Natural killer cell treated with Interleukin-12 subunit alpha and Interleukin-12 subunit beta and Interleukin-15 and Interleukin-18, amount 100 ng/mL, for 72 hours (primary cell): ENCODE measurements around the gene MYRF. TPM values are rescaled to one million over a fixed set of nuclear protein-coding genes. Genes with fewer than 3 reads are reported as not detected.

ENCODE experiments used
- ATAC-seq, 2 donors: fragments of 150-1000 bp; cut with Tn5 transposase in 1 of 2; sonication (Bioruptor Pico), chemical (Tn5 transposase) in 1 of 2; 2 replicates each; pipeline ENCODE4 v1.10.0; 2021
- DNase-seq: peaks from one replicate; pipeline ENCODE4 v3.0.0; 2022; ENCODE audit warnings: low spot score
- H3K27ac Mint-ChIP-seq, 2 donors: 1 replicate in 1 of 2; 2 replicates in 1 of 2; pipeline ENCODE4 v1.8.0; 2022; ENCODE audit warnings: mixed read lengths in 2 of 2, mild to moderate bottlenecking in 1 of 2, moderate library complexity in 1 of 2
- H3K27me3 Mint-ChIP-seq, 2 donors: 1 replicate in 1 of 2; 2 replicates in 1 of 2; pipeline ENCODE4 v1.8.0; 2022; ENCODE audit warnings: mixed read lengths in 2 of 2
- H3K36me3 Mint-ChIP-seq: one replicate; pipeline ENCODE4 v1.8.0; 2022; ENCODE audit warnings: mixed read lengths
- H3K4me1 Mint-ChIP-seq, 2 donors: 1 replicate in 1 of 2; 2 replicates in 1 of 2; pipeline ENCODE4 v1.8.0; 2022; ENCODE audit warnings: low read depth in 2 of 2, mixed read lengths in 2 of 2, mild to moderate bottlenecking in 1 of 2
- H3K4me3 Mint-ChIP-seq: one replicate; pipeline ENCODE4 v1.8.0; 2022; ENCODE audit warnings: mixed read lengths
- H3K9me3 Mint-ChIP-seq: 2 replicates; pipeline ENCODE4 v1.8.0; 2022; ENCODE audit warnings: mixed read lengths
- total RNA-seq, 2 donors: library from RNA; stranded (reverse); gene quantifications; one replicate each; pipeline ENCODE4 v1.2.3, GENCODE V29; 2022

MYRF gene
- total RNA-seq, 2 donors from 2014 or later, result 3.7 to 5.5 TPM

DNA sequence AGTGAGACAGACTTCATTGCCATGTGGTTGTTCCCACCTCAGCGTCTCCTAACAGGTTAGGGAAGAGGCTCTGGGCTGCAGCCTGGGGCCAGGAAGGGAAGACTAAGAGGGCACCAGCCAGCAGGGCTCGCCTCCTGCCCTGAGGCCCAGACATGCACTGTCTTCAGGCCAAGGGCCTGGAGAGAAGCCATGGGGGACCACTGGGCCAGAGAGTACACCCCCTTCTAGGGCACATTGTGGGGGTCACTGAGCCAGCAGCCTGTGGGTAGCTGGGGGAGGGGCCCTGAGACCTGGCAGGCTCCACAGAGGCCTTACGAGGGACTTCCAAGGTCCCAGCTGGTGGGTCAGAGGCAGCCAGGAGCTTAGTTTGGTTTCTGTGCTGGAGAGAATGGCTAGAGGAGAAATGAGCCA is 25.0 kb upstream of the MYRF start:
- ATAC-seq (no peak), DNase-seq (no peak)
- no peak overlapping the region for H3K27ac Mint-ChIP-seq
- H3K36me3 Mint-ChIP-seq, result no peaks in the 10 kb centered on the region
- no peaks in the 10 kb centered on the region for H3K9me3 Mint-ChIP-seq
- no peaks in the 10 kb centered on the region for H3K27me3 Mint-ChIP-seq
- H3K4me3 Mint-ChIP-seq, result no peak overlapping the region
- peaks cover 0 to 3% of the 10 kb centered on the region in 2 donors for H3K4me1 Mint-ChIP-seq

DNA sequence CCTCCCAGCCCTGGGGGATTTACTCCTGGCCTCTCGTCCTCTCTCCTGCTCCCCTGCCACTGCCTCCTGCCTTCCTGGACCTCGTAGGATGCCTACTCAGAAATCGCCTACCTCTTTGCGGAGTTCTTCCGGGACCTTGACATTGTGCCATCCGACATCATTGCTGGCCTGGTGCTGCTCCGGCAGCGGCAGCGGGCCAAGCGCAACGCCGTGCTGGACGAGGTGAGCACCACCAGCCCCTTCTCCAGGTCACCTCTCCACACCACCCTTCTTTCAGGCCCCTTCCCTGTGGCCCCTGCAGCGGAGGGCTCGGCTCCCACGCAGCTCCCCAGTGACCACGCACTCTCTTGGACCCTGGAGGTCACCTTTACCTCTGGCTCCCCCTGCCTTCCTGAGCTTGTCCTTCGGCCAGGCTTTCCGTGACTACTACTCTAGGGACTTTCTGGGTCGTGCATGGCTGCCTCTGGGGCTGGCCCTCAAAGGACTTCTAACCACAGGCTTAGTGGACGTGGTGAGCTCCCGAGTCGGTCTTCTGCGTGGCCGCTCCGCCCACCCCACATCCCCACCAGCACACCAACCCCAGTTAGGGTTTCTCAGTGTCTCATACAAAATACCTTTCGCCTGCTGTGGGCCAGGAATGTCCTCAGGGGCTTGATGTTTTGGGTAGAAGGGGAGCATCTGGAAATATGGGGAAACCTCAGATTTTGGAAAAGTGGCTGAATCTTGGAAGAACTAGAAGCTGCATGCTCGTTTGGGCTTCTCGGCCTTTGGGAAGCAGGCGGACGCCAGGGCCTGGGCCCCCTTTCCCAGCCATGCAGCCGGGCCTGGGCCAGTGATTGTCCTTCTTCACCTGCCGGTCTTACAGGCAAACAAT is 24.1 kb upstream of the MYRF start:
- ATAC-seq, result no peak
- DNase-seq, result no peak
- no peaks in the 10 kb centered on the region for H3K9me3 Mint-ChIP-seq
- H3K36me3 Mint-ChIP-seq, result no peaks in the 10 kb centered on the region
- H3K4me3 Mint-ChIP-seq, result no peak overlapping the region
- H3K27me3 Mint-ChIP-seq, result peaks cover 0 to 1% of the 10 kb centered on the region in 2 donors
- H3K27ac Mint-ChIP-seq, result no peak overlapping the region
- peaks cover 3 to 5% of the 10 kb centered on the region in 2 donors for H3K4me1 Mint-ChIP-seq

DNA sequence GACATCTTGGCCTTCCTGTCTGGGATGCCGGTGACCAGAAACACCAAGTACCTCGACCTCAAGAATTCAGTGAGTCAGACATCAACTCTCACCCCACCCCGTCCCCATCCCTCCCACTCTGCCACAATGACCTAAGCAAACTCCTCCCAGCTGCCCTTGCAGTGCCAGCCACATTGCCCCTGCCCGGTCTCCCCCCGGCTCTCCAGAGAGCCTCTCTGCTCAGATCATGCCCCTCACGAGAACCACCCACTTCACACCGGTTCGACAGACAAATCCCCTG is 23.6 kb upstream of the MYRF start:
- Mint-ChIP-seq H3K4me1 (peaks cover 7 to 8% of the 10 kb centered on the region in 2 donors), H3K27ac (no peak overlapping the region), H3K27me3 (peaks cover 0 to 4% of the 10 kb centered on the region in 2 donors), H3K4me3 (no peak overlapping the region), H3K36me3 (no peaks in the 10 kb centered on the region), H3K9me3 (no peaks in the 10 kb centered on the region)
- no peak for DNase-seq
- ATAC-seq, result no peak

DNA sequence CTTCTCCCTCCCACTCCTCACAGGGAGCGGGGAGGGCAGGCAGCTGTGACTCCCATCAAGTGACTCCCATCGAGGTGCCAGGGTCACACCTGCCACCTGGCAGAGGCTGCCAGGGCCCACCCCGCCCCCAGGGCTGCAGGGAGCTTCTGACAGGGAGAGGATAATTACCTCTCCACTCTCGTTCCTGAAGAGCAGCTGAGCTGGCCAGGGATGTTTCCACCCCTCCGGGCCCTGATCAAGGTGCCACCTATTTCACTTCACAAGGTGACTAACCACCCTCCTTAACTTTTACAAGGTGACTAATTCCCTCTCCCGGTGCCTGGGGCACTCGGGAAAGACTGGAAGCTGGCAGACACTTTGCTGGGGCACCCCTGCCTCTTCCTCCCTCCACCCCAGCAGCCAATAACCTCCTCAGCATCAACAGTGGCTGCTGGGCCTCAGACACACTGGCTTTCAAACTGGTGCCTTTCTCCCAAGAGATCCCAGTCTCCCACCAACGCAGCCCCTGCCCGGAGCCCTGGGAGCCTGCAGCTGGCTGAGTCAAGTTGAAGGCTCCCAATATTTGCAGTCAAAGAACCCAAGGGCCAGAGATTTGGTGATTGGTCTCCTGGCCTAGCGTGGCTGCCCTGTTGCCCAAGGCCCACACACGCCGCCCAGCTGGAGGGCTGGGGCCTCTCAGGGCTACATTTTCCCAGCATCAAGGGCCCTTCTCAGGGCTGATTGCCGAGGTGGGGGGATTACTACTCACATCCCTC is 22.0 kb upstream of the MYRF start:
- no peak overlapping the region for H3K4me3 Mint-ChIP-seq
- ATAC-seq, result no peak
- H3K4me1 Mint-ChIP-seq, result peaks cover 7 to 8% of the 10 kb centered on the region in 2 donors
- H3K27ac Mint-ChIP-seq, result no peak overlapping the region
- no peak for DNase-seq
- no peaks in the 10 kb centered on the region for H3K36me3 Mint-ChIP-seq
- no peaks in the 10 kb centered on the region for H3K9me3 Mint-ChIP-seq
- peaks cover 0 to 4% of the 10 kb centered on the region in 2 donors for H3K27me3 Mint-ChIP-seq

DNA sequence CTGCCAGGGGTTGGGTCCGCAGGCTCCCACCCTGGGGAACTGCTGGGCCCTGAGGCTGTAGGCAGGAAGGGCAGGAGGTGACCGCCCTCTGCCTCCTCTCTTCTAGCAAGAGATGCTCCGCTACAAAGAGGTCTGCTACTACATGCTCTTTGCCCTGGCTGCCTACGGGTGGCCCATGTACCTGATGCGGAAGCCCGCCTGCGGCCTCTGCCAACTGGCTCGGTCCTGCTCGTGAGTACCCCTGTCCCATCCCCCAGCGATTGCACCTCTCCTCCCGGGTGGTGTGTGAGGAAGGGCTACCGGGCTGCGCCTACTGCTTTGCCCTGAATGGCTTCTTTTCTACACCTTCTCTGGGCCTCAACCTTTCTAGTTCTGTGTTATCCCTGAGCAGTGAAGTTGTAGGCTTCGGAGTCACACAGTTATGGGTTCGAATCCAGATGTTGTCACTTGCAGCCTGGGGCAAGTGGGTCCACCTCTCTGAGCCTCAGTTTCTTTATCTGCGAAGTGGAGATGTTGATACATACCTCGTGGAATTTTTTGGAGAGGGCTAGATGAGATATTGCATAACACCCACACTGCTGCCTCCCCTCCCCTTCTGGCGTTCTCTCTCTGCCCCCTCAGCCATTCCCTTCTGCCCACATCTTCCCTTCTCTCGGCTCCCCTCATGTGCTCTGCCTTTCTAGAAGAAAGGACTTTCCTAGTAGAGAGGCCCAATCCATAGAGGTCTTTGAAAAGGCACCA is 21.1 kb upstream of the MYRF start:
- no peak overlapping the region for H3K4me3 Mint-ChIP-seq
- peaks cover 7 to 8% of the 10 kb centered on the region in 2 donors for H3K4me1 Mint-ChIP-seq
- no peaks in the 10 kb centered on the region for H3K9me3 Mint-ChIP-seq
- H3K36me3 Mint-ChIP-seq, result no peaks in the 10 kb centered on the region
- ATAC-seq (no peak), DNase-seq (no peak)
- H3K27me3 Mint-ChIP-seq, result peaks cover 0 to 4% of the 10 kb centered on the region in 2 donors
- H3K27ac Mint-ChIP-seq, result no peak overlapping the region

DNA sequence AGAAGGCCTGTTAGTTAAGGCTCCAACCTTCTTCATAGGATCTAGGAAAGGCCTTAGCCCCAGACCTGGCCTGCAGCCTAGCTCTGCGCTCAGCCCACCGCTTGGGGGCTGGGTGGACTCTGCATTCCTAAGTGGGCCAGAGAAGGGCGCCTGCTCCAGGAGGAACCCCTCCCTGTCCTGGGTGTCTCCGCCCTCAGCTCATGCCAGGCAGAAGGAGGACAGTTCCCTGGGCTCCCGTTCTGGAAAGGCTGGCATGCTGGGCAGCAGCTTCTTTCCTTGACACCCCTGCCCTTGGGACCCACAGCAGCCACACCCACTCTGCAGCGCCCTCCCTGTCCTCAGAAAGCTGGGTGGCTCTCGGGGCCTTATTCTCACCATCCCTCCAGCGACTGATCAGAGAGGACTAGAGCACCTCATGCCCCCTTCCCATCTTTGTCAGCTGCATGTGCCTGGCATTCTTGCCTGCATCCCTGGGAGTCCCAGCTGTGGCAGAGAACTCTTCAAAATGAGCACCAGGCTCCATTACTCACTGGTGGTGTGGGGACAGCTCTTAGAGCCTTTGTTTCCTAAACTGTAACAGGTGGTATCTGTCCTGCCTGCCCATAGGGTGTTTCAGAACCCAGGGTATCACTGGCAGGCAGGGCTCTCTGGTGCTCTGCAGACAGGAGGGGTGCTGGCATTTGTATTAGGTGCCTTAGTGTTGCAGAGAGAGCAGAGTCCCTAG is 20.3 kb upstream of the MYRF start:
- H3K4me3 Mint-ChIP-seq, result no peak overlapping the region
- peaks cover 7 to 8% of the 10 kb centered on the region in 2 donors for H3K4me1 Mint-ChIP-seq
- ATAC-seq (no peak), DNase-seq (no peak)
- H3K9me3 Mint-ChIP-seq, result no peaks in the 10 kb centered on the region
- peaks cover 0 to 4% of the 10 kb centered on the region in 2 donors for H3K27me3 Mint-ChIP-seq
- H3K27ac Mint-ChIP-seq, result no peak overlapping the region
- no peaks in the 10 kb centered on the region for H3K36me3 Mint-ChIP-seq

DNA sequence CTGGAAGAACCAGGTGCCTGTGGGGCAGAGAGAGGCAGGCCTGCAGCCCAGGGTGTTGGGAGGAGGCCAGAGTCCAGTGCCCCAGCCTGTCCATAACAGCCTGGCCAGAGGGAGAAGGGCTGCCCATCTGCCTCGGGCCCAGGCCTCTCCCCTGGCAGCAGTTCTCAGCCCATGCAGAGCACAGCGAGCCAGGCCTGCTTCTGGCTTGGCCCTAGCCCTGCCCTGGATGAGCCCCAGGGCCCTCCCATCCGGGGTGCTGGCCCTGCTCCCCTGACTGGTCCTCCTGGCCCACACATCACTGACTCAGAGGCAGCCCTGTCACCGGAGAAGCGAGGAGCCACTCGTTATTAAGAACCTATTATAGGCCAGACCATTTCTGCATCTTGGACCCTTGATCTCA is 19.7 kb upstream of the MYRF start:
- H3K27me3 Mint-ChIP-seq, result peaks cover 0 to 4% of the 10 kb centered on the region in 2 donors
- no peak overlapping the region for H3K27ac Mint-ChIP-seq

DNA sequence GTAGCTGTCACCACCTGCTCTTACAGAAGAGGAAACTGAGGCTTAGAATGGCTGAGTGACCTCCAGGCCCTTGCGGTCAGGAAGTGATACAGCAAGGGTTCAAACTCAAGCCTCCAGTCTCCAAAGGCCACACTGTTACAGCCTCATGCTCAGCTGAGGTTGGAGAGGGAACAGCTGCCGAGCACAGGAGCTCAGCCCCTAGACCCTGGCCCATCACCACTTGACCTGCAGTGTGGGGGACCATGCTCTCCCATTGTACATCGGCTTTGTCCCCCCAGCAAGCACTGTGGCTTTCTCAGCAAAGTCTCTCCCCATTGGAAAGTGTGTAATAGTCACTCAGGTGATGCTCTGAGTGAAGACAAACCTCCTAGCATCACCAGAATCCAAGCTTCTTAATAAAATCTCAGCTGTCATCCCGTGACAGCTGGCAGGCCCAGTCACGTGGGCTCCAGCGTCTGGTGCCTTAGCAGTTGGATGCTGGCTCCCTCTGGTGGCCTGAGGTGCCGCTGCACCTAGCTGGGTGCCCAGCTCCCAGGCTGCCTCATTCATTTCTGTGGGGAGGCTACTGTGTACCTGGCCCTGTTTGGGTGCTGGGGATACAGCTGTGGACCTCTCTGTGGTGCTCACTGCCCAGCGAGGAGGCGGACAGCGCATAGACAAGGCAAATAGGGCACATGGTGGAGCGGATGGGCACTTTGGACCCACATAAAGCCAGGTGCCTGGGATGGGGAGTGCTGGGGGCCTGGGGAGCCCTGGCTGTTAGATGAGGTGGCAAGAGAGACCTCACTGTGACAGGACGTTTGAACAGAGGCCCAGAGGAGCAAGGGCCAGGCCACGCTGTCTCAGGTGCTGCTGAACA is 19.1 kb upstream of the MYRF start:
- Mint-ChIP-seq H3K27ac (no peak overlapping the region), H3K36me3 (no peaks in the 10 kb centered on the region)

More for the DNA sequence above, 19.7 kb upstream of the MYRF start:
- H3K4me1 Mint-ChIP-seq, result peaks cover 7 to 8% of the 10 kb centered on the region in 2 donors
- H3K9me3 Mint-ChIP-seq, result no peaks in the 10 kb centered on the region
- H3K4me3 Mint-ChIP-seq, result no peak overlapping the region
- no peak for ATAC-seq
- no peaks in the 10 kb centered on the region for H3K36me3 Mint-ChIP-seq
- no peak for DNase-seq

DNA sequence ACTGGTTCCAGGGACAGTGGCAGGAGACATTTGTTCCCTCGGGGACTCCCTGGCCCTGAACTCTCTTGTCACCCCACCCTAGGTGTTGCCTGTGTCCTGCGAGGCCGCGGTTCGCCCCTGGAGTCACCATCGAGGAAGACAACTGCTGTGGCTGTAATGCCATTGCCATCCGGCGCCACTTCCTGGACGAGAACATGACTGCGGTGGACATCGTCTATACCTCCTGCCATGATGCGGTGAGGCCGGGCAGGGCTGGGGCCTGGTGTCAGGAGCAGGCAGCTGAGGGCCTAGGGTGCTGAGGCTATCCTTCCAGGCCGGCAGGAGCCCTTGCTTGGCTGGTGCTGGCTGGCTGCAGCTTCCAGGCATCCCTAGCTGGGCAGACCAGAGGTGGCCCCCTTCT is 17.7 kb upstream of the MYRF start:
- Mint-ChIP-seq H3K36me3 (no peaks in the 10 kb centered on the region), H3K27ac (no peak overlapping the region), H3K27me3 (peaks cover 0 to 4% of the 10 kb centered on the region in 2 donors), H3K9me3 (no peaks in the 10 kb centered on the region), H3K4me1 (peaks cover 5 to 7% of the 10 kb centered on the region in 2 donors), H3K4me3 (no peak overlapping the region)
- no peak for ATAC-seq
- no peak for DNase-seq

More for the DNA sequence above, 19.1 kb upstream of the MYRF start:
- DNase-seq (peak; percentile 79), ATAC-seq (peak; percentile 82 to 89)
- Mint-ChIP-seq H3K4me3 (no peak overlapping the region), H3K9me3 (no peaks in the 10 kb centered on the region), H3K4me1 (peaks cover 7 to 8% of the 10 kb centered on the region in 2 donors), H3K27me3 (peaks cover 0 to 4% of the 10 kb centered on the region in 2 donors)

DNA sequence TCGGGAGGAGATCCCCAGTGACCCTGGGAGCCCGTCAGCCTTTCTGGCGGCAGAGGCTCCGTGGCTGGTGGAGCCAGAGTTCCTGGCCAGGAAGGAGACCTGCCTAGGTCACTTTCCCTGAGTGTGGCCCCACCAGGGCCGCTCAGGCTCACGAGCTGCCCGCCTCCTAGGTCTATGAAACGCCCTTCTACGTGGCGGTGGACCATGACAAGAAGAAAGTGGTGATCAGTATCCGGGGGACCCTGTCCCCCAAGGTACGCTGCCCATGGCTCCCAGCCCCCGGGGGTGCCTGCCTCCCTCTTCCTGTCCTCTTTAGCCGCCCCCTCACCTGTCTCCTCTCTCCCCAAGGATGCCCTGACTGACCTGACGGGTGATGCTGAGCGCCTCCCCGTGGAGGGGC is 17.0 kb upstream of the MYRF start:
- H3K36me3 Mint-ChIP-seq, result no peaks in the 10 kb centered on the region
- no peak for ATAC-seq
- peaks cover 5 to 7% of the 10 kb centered on the region in 2 donors for H3K4me1 Mint-ChIP-seq
- no peaks in the 10 kb centered on the region for H3K9me3 Mint-ChIP-seq
- no peak for DNase-seq
- H3K27ac Mint-ChIP-seq, result no peak overlapping the region
- H3K27me3 Mint-ChIP-seq, result peaks cover 0 to 4% of the 10 kb centered on the region in 2 donors
- no peak overlapping the region for H3K4me3 Mint-ChIP-seq

DNA sequence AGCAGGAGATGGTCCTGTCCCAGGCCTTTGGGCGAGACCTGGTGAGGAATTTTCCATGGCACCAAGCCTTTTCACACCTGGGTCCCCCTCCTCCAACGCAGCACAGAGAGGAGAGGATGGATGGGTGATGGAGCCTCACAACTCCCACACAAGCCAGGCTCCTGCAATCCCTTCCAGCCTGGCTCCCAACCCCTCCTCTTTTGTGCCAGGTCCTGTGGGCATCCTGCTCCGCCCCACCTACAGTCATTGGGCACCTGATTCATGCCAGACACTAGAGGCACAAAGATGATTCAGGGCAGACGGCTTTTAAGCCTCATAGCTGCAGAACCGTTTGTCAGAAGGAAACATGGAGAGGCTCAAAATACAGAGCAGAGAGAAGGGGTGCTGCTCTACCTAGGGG is 16.1 kb upstream of the MYRF start:
- Mint-ChIP-seq H3K27me3 (peaks cover 0 to 4% of the 10 kb centered on the region in 2 donors), H3K4me1 (peaks cover 5 to 7% of the 10 kb centered on the region in 2 donors), H3K36me3 (no peaks in the 10 kb centered on the region), H3K27ac (no peak overlapping the region), H3K4me3 (no peak overlapping the region), H3K9me3 (no peaks in the 10 kb centered on the region)
- no peak for ATAC-seq
- no peak for DNase-seq

DNA sequence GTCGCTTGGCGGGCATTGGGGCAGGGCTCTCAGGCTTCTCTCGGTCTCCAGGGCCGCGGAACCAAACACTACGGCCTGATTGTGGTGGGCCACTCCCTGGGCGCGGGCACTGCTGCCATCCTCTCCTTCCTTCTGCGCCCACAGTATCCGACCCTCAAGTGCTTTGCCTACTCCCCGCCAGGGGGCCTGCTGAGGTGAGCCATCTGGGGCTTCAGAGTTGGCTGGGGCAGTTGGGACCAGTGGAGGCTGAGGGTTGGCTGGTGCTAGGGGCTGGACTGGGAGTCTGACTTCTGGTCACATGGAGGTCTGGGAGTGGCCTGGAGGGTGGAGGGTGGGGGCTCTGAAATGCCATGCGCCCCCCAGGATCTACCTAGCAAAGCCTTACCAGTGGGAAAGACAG is 15.3 kb upstream of the MYRF start:
- Mint-ChIP-seq H3K27me3 (peaks cover 0 to 4% of the 10 kb centered on the region in 2 donors), H3K27ac (no peak overlapping the region), H3K4me3 (no peak overlapping the region), H3K9me3 (no peaks in the 10 kb centered on the region), H3K4me1 (peaks cover 5 to 7% of the 10 kb centered on the region in 2 donors), H3K36me3 (no peaks in the 10 kb centered on the region)
- ATAC-seq (no peak), DNase-seq (no peak)
